ENCODE data around the gene KLC3. TPM values are rescaled to one million over a fixed set of nuclear protein-coding genes. Genes with fewer than 3 reads are reported as not detected.

Gene KLC3
- total and polyA plus RNA-seq, 8 donors = 1.7 to 6.4 (median 2.4) TPM

GRCh38 chr19:45342911-45343310, 2.4 kb downstream of the KLC3 start:
- no peak for TF ChIP-seq CTCF (IDR thresholded peaks at IDR 0.05)
- no peak overlapping the region for H3K4me3 ChIP-seq
- intact Hi-C loops (cut with DNase I) = no loop called here
- no peak for ATAC-seq
- H3K36me3 ChIP-seq = no peaks in the 10 kb centered on the region
- H3K4me1 ChIP-seq = peaks cover 0 to 3% (median 0%) of the 10 kb centered on the region in 3 donors
- no peaks in the 10 kb centered on the region for H3K9me3 ChIP-seq
- FAIRE-seq = no peak
- H3K27me3 ChIP-seq = no peaks in the 10 kb centered on the region
- H3K27ac ChIP-seq = no peak overlapping the region
- WGBS, 2 donors = 80 to 87% methylated on average over 13 of the region's 13 CpGs
- no peak for DNase-seq

GRCh38 chr19:45344621-45345505, 4.3 kb downstream of the KLC3 start:
- no peaks in the 10 kb centered on the region for H3K27me3 ChIP-seq
- no peak for TF ChIP-seq CTCF (IDR thresholded peaks at IDR 0.05)
- H3K9me3 ChIP-seq = no peaks in the 10 kb centered on the region
- H3K36me3 ChIP-seq = no peaks in the 10 kb centered on the region
- 59 to 61% methylated on average over 14 to 15 of the region's 15 CpGs for WGBS, 2 donors
- H3K27ac ChIP-seq = no peak overlapping the region
- H3K4me1 ChIP-seq = peaks cover 0 to 3% (median 0%) of the 10 kb centered on the region in 3 donors
- no peak overlapping the region for H3K4me3 ChIP-seq
- ATAC-seq (no peak), FAIRE-seq (no peak), DNase-seq (no peak)
- intact Hi-C loops (cut with DNase I) = no loop called here

DNA sequence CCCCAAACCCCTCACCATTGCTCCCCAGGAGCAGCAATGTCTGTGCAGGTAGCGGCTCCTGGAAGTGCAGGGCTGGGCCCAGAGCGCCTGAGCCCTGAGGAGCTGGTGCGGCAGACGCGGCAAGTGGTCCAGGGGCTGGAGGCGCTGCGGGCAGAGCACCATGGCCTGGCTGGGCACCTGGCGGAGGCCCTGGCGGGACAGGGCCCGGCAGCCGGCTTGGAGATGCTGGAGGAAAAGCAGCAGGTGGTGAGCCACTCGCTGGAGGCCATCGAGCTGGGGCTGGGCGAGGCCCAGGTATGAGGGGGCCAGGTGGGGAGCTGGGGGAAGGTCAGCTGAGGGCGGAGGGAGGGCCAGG, 4.9 kb downstream of the KLC3 start:
- Histone ChIP-seq H3K36me3 (no peaks in the 10 kb centered on the region), H3K4me3 (no peak overlapping the region), H3K9me3 (no peaks in the 10 kb centered on the region), H3K4me1 (peaks cover 0 to under 1% (median 0%) of the 10 kb centered on the region in 3 donors), H3K27me3 (no peaks in the 10 kb centered on the region), H3K27ac (no peak overlapping the region)
- TF ChIP-seq CTCF (IDR thresholded peaks at IDR 0.05) = no peak
- WGBS, 2 donors = 80 to 87% methylated on average over 14 to 15 of the region's 15 CpGs
- intact Hi-C loops (cut with DNase I) = no loop called here
- no peak for ATAC-seq
- DNase-seq = no peak
- no peak for FAIRE-seq

DNA sequence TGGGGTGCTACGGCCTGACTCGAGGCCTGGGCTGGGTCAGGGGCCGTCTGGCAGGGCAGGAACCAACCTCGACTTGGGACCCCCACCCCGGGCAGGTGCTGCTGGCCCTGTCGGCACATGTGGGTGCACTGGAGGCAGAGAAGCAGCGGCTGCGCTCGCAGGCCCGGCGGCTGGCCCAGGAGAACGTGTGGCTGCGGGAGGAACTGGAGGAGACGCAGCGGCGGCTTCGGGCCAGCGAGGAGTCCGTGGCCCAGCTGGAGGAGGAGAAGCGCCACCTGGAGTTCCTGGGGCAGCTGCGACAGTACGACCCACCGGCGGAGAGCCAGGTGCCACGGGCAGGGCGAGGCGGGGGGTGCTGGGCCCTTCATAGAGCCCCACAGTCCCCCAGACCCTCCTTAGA, 5.9 kb downstream of the KLC3 start:
- Histone ChIP-seq H3K4me1 (no peaks in the 10 kb centered on the region), H3K9me3 (no peaks in the 10 kb centered on the region), H3K27me3 (no peaks in the 10 kb centered on the region), H3K36me3 (no peaks in the 10 kb centered on the region), H3K27ac (no peak overlapping the region), H3K4me3 (no peak overlapping the region)
- DNase-seq = no peak
- ATAC-seq = peak in 1 of 4 donors; percentile 22
- no peak for TF ChIP-seq CTCF (IDR thresholded peaks at IDR 0.05)
- intact Hi-C loops (cut with DNase I) = no loop called here
- WGBS, 2 donors = 41 to 68% methylated on average over 14 to 27 of the region's 27 CpGs
- FAIRE-seq = no peak
